Dermis blood vessel endothelial cell (primary cell): ENCODE results near the gene FGF14. TPM values are rescaled to one million over a fixed set of nuclear protein-coding genes. Genes with fewer than 3 reads are reported as not detected.
"Not testable (repeated sequence)": the region's sequence is repeated elsewhere in the genome, so short reads cannot be mapped to it uniquely, and the experiment has no call there.

ENCODE experiments used
- DNase-seq: peaks from one replicate; pipeline ENCODE4 v3.0.0; 2010
- total RNA-seq: library from RNA; depleted of rRNA; stranded (reverse); fragments of >200 nt; gene quantifications from 2 replicates; pipeline ENCODE4 v1.2.3, GENCODE V29; 2014

Gene FGF14
- total RNA-seq, 1 donor from 2014 or later, result 0.34 TPM

- no peak for DNase-seq
These were observed 210.9 kb downstream of the FGF14 start for GRCh38 chr13:102190930-102191329.

- no peak for DNase-seq
These were observed 214.5 kb downstream of the FGF14 start for GRCh38 chr13:102187313-102187712.

GRCh38 chr13:102185375-102185984 is 216.4 kb downstream of the FGF14 start:
- no peak for DNase-seq

GRCh38 chr13:102183509-102184182 is 218.2 kb downstream of the FGF14 start:
- DNase-seq, result no peak

GRCh38 chr13:102182170-102182569 is 219.7 kb downstream of the FGF14 start:
- DNase-seq, result no peak

- no peak for DNase-seq
These were observed 224.4 kb downstream of the FGF14 start for GRCh38 chr13:102177431-102177830.

GRCh38 chr13:102176846-102177245 is 225.0 kb downstream of the FGF14 start:
- no peak for DNase-seq

- DNase-seq, result no peak
These were observed 229.4 kb downstream of the FGF14 start for GRCh38 chr13:102172406-102172805.

GRCh38 chr13:102170305-102170704 is 231.5 kb downstream of the FGF14 start:
- DNase-seq, result no peak

- no peak for DNase-seq
These were observed 232.3 kb downstream of the FGF14 start for GRCh38 chr13:102169471-102170015.

- no peak for DNase-seq
These were observed 249.1 kb downstream of the FGF14 start for GRCh38 chr13:102152790-102153189.

- no peak for DNase-seq
These were observed 254.5 kb downstream of the FGF14 start for GRCh38 chr13:102147353-102147752.

GRCh38 chr13:102145750-102146149 is 256.1 kb downstream of the FGF14 start:
- DNase-seq, result no peak

- DNase-seq, result no peak
These were observed 259.4 kb downstream of the FGF14 start for GRCh38 chr13:102142473-102142826.

- DNase-seq, result peak; percentile 38
These were observed 260.0 kb downstream of the FGF14 start for GRCh38 chr13:102141625-102142472.

- DNase-seq, result no peak
These were observed 262.2 kb downstream of the FGF14 start for GRCh38 chr13:102139626-102140025.

GRCh38 chr13:102138635-102139190 is 263.1 kb downstream of the FGF14 start:
- no peak for DNase-seq

- DNase-seq, result not testable (repeated sequence)
These were observed 263.9 kb downstream of the FGF14 start for GRCh38 chr13:102137904-102138303.

- DNase-seq, result no peak
These were observed 265.0 kb downstream of the FGF14 start for GRCh38 chr13:102136735-102137296.

GRCh38 chr13:102132777-102133295 is 269.0 kb downstream of the FGF14 start:
- no peak for DNase-seq

GRCh38 chr13:102131246-102131645 is 270.6 kb downstream of the FGF14 start:
- no peak for DNase-seq

GRCh38 chr13:102128216-102128810 is 273.5 kb downstream of the FGF14 start:
- no peak for DNase-seq
